MM.1S (cell line): ENCODE measurements around the gene ANXA10.

Experiments
- CTCF ChIP-seq: fragments of 300-600 bp; sonication (generic); IDR thresholded peaks from 2 replicates; pipeline ENCODE4 v1.5.1; 2016; ENCODE audit warnings: antibody characterized with exemption, low read length, mixed read lengths
- EZH2 ChIP-seq: fragments of 300-600 bp; sonication (generic); optimal IDR thresholded peaks from 2 replicates; pipeline ENCODE3; 2017; ENCODE audit warnings: low read depth, mild to moderate bottlenecking, antibody characterized with exemption, low read length, mixed read lengths

GRCh38 chr4:168071304-168071703, 21.0 kb upstream of the ANXA10 start:
- TF ChIP-seq CTCF (no peak), EZH2 (no peak)
